ENCODE measurements around the gene NRARP. TPM values are rescaled to one million over a fixed set of nuclear protein-coding genes. Genes with fewer than 3 reads are reported as not detected.

The NRARP gene
- total RNA-seq, 1 donor from 2014 or later = 2.2 TPM

- TF ChIP-seq CTCF (conservative IDR thresholded peaks at IDR 0.05; ENCODE audit: low read depth, low read length) = no peak
- DNase-seq (ENCODE audit: low read depth) = no peak
- H3K4me3 ChIP-seq (ENCODE audit: low read depth, low read length) = no peak overlapping the region
Observed at GRCh38 chr9:137271696-137272076, 30.4 kb downstream of the NRARP start.

- TF ChIP-seq CTCF (conservative IDR thresholded peaks at IDR 0.05; ENCODE audit: low read depth, low read length) = no peak
- no peak for DNase-seq (ENCODE audit: low read depth)
- H3K4me3 ChIP-seq (ENCODE audit: low read depth, low read length) = no peak overlapping the region
Observed at GRCh38 chr9:137270929-137271695, 31.0 kb downstream of the NRARP start.

DNA sequence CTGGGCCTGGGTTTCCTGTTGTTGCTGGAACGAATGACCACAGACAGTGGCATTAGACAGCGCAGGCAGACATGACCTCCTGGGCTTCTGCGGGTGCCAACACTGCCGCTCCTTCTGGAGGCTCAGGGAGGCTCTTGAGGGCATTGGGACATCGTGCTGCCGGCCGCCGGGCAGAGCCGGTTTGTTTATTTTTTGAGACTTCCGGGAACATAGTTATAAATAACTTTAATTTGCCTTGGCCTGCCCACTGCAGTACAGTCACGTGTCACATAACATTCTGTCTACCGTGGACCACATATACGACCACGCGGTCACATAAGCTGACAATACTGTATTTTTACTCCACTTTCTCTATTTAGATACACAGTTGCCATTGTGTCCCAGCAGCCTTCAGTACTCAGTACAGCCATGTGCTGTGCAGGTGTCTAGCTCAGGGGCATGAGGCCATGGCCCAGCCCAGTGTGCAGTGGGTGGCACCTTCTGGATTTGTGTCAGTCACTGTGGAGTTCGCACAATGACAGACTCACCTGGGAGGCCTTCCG, 32.8 kb downstream of the NRARP start:
- TF ChIP-seq CTCF (conservative IDR thresholded peaks at IDR 0.05; ENCODE audit: low read depth, low read length) = no peak
- no peak overlapping the region for H3K4me3 ChIP-seq (ENCODE audit: low read depth, low read length)
- DNase-seq (ENCODE audit: low read depth) = no peak

GRCh38 chr9:137268538-137269201, 33.4 kb downstream of the NRARP start:
- TF ChIP-seq CTCF (conservative IDR thresholded peaks at IDR 0.05; ENCODE audit: low read depth, low read length) = no peak
- DNase-seq (ENCODE audit: low read depth) = no peak
- H3K4me3 ChIP-seq (ENCODE audit: low read depth, low read length) = no peak overlapping the region

DNA sequence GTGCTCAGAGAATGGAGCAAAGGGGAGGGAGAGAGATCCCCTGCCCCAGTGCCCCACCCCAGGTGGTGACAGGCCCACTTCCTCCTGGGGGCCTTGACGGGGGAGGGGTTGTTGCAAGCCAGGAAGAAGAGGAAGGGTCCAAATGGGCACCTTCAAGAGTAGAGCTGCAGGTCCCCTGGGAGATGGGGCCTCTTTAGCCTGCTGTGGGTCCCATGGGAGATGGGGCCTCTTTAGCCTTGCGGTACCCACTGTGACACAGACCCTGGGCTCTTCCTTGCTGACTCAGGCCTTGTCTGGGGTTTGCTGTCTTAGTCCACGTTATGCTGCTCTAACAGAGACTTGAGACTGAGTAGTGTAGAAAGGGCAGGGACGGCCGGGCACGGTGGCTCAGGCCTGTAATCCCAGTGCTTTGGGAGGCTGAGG, 34.1 kb downstream of the NRARP start:
- H3K4me3 ChIP-seq (ENCODE audit: low read depth, low read length) = no peak overlapping the region
- no peak for DNase-seq (ENCODE audit: low read depth)
- TF ChIP-seq CTCF (conservative IDR thresholded peaks at IDR 0.05; ENCODE audit: low read depth, low read length) = no peak

DNA sequence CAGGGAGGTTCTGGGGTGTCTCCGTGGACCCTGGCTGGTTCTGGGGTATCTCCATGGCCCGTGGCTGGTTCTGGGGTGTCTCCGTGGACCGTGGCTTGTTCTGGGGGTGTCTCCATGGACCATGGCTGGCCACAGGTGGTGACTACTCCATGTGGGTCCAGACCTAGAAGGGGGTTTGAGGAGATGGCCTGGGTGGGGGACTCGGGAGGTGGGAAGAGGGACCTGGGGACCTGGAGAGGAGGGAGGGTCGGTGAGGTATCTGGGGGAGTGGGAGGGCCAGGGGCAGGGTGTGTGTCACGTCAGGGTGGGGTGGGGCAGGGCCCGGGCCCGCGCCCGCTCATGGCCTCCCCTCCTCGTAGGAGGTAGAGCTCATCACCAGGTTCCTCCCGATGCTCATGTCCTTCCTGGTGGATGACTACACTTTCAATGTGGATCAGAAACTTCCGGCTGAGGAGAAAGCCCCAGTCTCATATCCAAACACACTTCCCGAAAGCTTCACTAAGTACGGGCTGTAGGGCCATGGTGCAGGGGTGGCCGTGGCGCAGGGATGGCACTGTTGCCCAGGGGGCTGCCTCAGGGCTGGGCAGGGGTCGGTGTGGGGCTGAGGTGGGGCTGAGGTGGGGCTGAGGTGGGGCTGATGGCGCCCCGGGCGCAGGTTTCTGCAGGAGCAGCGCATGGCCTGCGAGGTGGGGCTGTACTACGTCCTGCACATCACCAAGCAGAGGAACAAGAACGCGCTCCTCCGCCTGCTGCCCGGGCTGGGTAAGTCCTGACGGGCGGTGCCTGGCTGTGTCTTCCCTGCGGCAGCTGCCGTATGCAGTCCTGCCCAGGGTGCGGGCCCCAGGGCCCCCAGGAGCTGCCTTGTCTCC, 35.3 kb downstream of the NRARP start:
- no peak overlapping the region for H3K4me3 ChIP-seq (ENCODE audit: low read depth, low read length)
- no peak for DNase-seq (ENCODE audit: low read depth)
- no peak for TF ChIP-seq CTCF (conservative IDR thresholded peaks at IDR 0.05; ENCODE audit: low read depth, low read length)
